Endothelial cell of umbilical vein (primary cell): ENCODE data around the gene NFKB1. TPM values are rescaled to one million over a fixed set of nuclear protein-coding genes. Genes with fewer than 3 reads are reported as not detected.

Experiments used
- polyA plus RNA-seq, 4 experiments: library from polyadenylated mRNA; depleted of rRNA in 3 of 4; stranded (reverse) in 3 of 4; unstranded in 1 of 4; fragments of >200 nt; gene quantifications; 2 replicates each; pipeline versions ENCODE4 v1.2.1 to v1.2.3, GENCODE V29; 2011 to 2012; ENCODE audit warnings: missing spikeins in 1 of 4
- total RNA-seq: library from RNA; stranded (reverse); gene quantifications from 2 replicates; pipeline ENCODE4 v1.2.3, GENCODE V29; 2021

The NFKB1 gene
- total and polyA plus RNA-seq, 2 donors (not counting 3 experiments of a cell fraction or from before 2014, with no cell fraction given), result 21.3 to 41.4 TPM

Other genes starting within 250 kb of the NFKB1 start
- 6.0 and 6.7 TPM in 2 replicates for gene SLC39A8, start 155.9 kb upstream of the NFKB1 start, total RNA-seq
- gene SLC39A8, start 155.9 kb upstream of the NFKB1 start, polyA plus RNA-seq, result 1.5 and 1.7 TPM in 2 replicates